BJ (cell line): ENCODE results near the gene LRTM2. TPM values are rescaled to one million over a fixed set of nuclear protein-coding genes. Genes with fewer than 3 reads are reported as not detected.

ENCODE experiments used
- CTCF ChIA-PET: fragments of 350-600 bp; formaldehyde crosslinking; extraction: SDS; loops from one replicate; lab custom pipeline; 2021; ENCODE audit warnings: antibody characterized with exemption, inconsistent platforms; lab: Yijun Ruan, JAX
- POLR2A ChIA-PET: fragments of 300-600 bp; sonication (Branson Sonifier 250); formaldehyde crosslinking; extraction: SDS; loops from one replicate; lab custom pipeline; 2021; ENCODE audit warnings: antibody characterized with exemption; lab: Charles Lee
- DNase-seq: peaks from one replicate; pipeline ENCODE4 v3.0.0-alpha.2; 2011; ENCODE audit warnings: low read depth
- H3K27me3 ChIP-seq: 2 replicates; pipeline ENCODE4 v1.6.0; 2011; ENCODE audit warnings: low read length; ENCODE audit not compliant: control insufficient read depth, insufficient read depth
- H3K36me3 ChIP-seq: 2 replicates; pipeline ENCODE4 v1.5.1; 2011; ENCODE audit warnings: low read length; ENCODE audit not compliant: control insufficient read depth, insufficient read depth
- H3K4me3 ChIP-seq: 2 replicates; pipeline ENCODE4 v1.5.1; 2011; ENCODE audit warnings: low read depth, mild to moderate bottlenecking, control low read depth, low read length
- CTCF ChIP-seq: IDR thresholded peaks from 2 replicates; pipeline ENCODE4 v1.5.1; 2011; ENCODE audit warnings: low read depth, mild to moderate bottlenecking, control low read depth, inconsistent platforms, low read length, moderate library complexity; ENCODE audit not compliant: insufficient read depth
- polyA minus RNA-seq: library from RNA; depleted of rRNA, polyadenylated mRNA; stranded (reverse); fragments of >200 nt; gene quantifications from 2 replicates; pipeline ENCODE4 v1.2.3, GENCODE V29; 2011; rRNA and poly(A)+ RNA removed
- polyA plus RNA-seq: library from polyadenylated mRNA; depleted of rRNA; stranded (reverse); fragments of >200 nt; gene quantifications from 2 replicates; pipeline ENCODE4 v1.2.3, GENCODE V29; 2011; rRNA removed

The LRTM2 gene
- polyA plus RNA-seq: not detected in 2 replicates
- not detected in 2 replicates for polyA minus RNA-seq

- DNase-seq: no peak
- POLR2A ChIA-PET: no interaction called here
- no peaks in the 10 kb centered on the region for H3K36me3 ChIP-seq
- H3K27me3 ChIP-seq: peaks cover 46% of the 10 kb centered on the region
- TF ChIP-seq CTCF: no peak
- H3K4me3 ChIP-seq: no peak within 1 kb of the TSS
- CTCF ChIA-PET: interaction anchor here (1.4 kb wide), 1 partner anchor 22 kb away, joined by 3 read pairs; no protein-coding TSS in a partner anchor
These were observed at the start of gene LRTM2 for GRCh38 chr12:1820191-1820895. LRTM2 (plus strand) TSS chr12:1820565; CDS start chr12:1828149, 7,584 bp downstream.

GRCh38 chr12:1773937-1774655 is 46.3 kb upstream of the LRTM2 start:
- DNase-seq: no peak
- ChIA-PET CTCF (interaction anchor here (0.6 to 0.7 kb wide), 3 partner anchors 58 to 130 kb away, joined by 3 to 4 read pairs (median 4); no protein-coding TSS in a partner anchor), POLR2A (no interaction called here)
- Histone ChIP-seq H3K4me3 (no peak overlapping the region), H3K36me3 (no peaks in the 10 kb centered on the region), H3K27me3 (no peaks in the 10 kb centered on the region)
- no peak for TF ChIP-seq CTCF

- H3K36me3 ChIP-seq: no peaks in the 10 kb centered on the region
- DNase-seq: peak; percentile 38
- H3K27me3 ChIP-seq: no peaks in the 10 kb centered on the region
- TF ChIP-seq CTCF: no peak
- CTCF ChIA-PET: interaction anchor here (1.0 to 1.2 kb wide), 2 partner anchors 15 to 123 kb away, joined by 4 read pairs; no protein-coding TSS in a partner anchor
- POLR2A ChIA-PET: no interaction called here
- no peak overlapping the region for H3K4me3 ChIP-seq
These were observed 44.0 kb upstream of the LRTM2 start for GRCh38 chr12:1776170-1776921.

DNA sequence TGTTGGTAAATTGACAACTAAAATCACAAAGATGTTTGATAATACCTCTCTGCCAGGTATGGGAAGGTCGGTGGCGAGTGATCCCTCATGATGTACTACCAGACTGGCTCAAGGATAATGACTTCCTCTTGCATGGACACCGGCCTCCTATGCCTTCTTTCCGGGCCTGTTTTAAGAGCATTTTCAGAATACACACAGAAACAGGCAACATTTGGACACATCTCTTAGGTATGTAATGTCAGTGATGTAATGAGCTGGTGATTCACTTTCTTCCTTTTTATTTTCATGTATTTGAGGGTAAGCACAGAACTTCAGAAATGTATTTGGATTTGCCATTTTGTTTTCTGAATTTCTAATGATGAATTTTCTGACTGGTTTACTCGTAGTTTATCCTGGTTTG is 42.6 kb upstream of the LRTM2 start:
- no peak overlapping the region for H3K4me3 ChIP-seq
- CTCF ChIA-PET: no interaction called here
- POLR2A ChIA-PET: interaction anchor here (0.6 kb wide), 1 partner anchor 1113 kb away, joined by 3 read pairs; the partner anchor contains the start of gene TULP3
- no peaks in the 10 kb centered on the region for H3K36me3 ChIP-seq
- no peak for TF ChIP-seq CTCF
- H3K27me3 ChIP-seq: no peaks in the 10 kb centered on the region
- peak; percentile 66 for DNase-seq
